Glomerular visceral epithelial cell (primary cell): ENCODE measurements around the gene STMN1.
A peak's percentile ranks its signal among the peaks of the same experiment; 100 is the strongest.

Experiments used
- DNase-seq: peaks from one replicate; pipeline ENCODE4 v3.0.0-alpha.2; 2016; ENCODE audit errors: extremely low spot score

STMN1 gene

DNA sequence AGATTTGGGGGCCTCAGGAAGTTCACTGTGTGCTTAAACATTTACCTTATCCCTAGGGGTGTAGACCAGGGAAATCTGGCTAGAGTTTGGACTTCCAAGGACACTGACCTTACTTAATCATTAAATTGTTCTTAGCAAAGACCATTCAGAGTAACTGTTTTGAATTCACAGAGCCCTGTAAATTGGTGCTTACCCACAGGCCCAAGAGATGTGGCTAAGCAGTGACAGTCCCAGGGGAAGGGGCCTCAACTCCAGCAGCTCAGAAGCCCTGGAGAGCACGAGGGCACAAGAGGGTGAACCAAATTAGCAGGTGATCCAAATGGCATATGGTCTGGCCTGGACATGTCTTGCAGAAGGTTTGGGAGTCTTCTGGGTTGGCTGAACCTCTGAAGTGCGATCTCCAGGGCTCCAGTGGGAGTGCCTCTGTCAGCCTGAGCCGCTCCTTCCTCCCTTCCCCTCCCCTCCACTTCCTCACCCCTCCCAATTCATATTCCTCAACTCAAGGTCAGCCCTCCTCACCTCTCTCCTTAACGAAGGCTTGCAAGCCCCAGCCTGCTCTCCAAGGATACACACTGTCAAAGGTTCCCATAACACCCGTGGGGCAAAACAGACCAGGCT is 35.0 kb downstream of the STMN1 start:
- DNase-seq, result no peak

DNA sequence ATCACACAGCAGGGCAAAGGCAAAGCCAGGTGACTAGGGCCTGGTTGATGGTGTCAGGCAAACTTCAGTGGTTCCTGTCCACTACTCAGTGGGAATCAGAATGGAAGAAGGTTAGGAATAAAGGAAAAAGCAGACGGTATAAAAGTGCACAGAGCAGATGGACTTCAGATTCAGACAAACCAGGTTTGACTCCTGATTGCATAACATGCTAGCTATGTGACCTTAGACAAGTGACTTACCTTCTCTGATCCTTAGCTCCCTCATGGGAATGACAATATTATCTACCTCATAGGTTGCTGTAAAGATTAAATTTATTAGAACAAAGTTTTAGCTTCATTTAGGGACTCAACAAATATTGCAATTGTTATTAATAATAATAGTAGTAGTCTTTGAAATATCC is 35.6 kb downstream of the STMN1 start:
- DNase-seq, result no peak

DNA sequence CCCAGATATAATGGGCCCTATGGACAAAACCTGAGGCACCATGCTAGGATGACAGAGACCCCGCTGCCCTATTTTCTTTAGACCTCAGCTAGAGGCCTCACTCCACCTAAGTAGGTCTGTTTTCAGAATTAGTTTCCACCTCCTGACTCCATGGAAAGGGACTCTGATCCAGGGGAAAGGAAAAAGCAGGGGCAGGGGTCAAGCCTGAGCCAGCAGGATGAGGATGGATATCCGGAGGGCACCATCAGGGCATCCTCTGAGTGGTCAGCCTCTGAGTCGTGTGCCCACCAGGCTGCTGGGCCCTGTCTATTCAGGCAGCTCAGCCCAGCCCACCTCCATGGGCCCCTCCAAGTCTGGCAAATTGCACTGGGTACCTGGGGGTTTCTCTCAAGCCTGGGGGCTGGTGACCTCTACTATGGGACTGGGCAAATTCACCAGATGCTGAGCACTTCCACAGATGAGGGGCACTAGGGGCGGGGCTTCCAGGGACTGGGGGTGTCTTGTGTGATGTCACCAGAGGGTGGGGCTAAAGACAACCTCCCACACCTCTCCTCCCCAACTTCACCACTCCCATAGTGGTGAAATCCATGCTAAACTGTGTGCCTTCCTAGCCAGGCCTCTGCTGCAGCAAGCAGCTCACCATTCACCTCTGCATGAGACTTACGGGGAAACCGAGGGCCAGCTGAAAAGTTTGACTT is 36.2 kb downstream of the STMN1 start:
- no peak for DNase-seq

DNA sequence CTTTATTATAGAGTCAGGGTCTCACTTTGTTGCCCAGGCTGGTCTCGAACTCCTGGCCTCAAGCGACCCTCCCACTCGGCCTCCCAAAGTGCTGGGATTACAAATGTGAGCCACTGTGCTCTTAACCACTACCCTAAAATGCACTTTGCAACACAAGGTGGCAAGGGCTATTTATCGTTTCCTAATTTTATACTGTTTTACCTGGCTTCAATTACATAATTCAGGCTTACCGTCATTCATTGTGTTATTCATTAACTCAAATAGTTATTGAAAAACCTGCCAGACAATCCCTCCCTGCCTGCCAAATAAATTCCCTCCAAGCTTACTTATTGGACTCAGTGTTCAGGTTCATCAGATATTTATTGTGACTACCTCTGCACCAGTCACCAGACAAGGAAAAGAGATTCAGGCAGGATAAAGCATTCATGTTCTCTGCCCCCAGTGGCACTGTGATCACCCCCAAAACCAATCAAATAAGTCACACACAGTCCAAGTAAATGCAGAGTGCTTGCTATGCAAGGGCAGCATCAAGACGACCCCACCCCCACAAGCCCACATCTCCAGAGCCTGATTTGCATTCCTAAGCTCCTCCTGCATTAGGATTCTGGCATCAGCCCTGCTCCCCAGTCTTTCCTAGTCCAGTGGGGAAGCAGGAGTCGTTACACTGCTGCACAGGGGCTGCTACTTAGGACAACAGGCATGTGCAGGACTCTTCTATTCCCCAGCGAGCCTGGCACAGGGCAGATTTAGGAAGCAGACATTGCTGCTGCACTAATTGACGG is 38.8 kb downstream of the STMN1 start:
- peak; percentile 25 for DNase-seq

DNA sequence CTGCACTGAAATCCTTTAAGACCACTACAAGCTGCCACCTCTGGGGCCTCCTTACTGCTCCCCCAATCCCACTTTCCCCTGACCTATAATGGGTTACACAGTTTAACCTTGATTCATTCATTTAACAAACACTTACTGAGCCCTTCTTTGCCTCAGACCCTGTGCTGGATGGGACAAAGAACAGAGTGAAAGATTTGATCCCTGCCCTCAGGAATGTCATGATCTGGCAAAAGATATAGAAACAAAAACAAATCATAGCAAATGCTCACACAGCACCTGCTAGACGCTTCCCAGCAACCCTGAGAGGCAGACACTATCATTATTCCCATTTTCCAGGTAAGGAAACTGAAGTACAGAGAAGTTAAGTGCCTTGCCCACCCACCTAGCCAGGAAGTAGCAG is 39.9 kb downstream of the STMN1 start:
- no peak for DNase-seq

DNA sequence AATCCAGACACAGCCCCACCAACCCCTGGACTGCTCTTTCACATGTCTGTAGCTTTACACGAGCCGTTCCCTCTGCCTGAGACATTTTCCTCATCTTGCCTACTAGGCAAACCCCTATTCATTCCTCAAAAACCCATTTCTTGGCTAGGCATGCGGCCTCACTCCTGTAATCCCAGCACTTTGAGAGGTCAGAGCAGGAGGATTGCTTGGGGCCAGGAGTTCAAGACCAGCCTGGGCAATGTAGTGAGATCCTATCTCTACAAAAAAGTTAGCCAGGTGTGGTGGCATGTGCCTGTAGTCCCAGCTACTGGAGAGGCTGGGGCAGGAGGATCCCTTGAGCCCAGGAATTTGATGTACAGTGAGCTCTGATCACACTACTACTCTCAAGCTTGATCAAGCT is 41.8 kb downstream of the STMN1 start:
- DNase-seq, result no peak

DNA sequence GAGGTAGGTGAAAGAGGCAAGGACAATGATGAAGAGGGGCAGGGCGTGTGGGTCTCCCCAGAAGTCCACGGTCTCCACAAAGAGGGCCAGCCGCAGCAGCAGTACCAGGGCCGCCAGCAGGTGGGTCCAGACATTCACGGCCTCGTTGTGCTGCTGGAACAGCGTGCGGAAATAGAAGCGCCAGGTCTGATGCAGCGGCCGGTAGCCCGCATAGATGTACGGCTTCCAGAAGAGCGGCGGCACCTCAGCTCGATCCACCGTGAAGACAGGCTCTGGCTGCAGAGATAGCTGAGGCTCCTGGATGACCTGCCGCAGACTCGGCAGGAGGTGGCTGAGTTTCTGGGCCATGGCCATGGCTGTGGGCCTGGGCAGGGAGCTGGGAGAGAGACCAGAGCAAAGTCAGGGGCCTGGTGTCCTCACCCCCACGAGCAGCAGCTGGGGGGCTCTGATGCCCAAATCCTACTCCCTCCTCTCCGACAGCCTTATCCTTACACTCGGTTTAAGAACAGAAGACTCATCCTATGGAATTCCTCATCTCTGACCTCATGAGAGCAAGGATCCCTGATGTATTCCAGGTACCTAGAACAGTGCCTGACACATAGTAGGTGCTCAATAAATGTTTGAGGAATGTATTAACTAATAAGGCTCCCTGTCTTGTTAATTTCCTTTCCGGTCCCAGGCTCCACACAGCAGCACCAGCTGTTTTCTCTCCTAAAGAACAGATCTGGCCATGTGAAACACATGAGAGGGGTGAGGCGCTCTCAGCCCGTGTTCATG is 42.5 kb downstream of the STMN1 start:
- DNase-seq, result no peak

DNA sequence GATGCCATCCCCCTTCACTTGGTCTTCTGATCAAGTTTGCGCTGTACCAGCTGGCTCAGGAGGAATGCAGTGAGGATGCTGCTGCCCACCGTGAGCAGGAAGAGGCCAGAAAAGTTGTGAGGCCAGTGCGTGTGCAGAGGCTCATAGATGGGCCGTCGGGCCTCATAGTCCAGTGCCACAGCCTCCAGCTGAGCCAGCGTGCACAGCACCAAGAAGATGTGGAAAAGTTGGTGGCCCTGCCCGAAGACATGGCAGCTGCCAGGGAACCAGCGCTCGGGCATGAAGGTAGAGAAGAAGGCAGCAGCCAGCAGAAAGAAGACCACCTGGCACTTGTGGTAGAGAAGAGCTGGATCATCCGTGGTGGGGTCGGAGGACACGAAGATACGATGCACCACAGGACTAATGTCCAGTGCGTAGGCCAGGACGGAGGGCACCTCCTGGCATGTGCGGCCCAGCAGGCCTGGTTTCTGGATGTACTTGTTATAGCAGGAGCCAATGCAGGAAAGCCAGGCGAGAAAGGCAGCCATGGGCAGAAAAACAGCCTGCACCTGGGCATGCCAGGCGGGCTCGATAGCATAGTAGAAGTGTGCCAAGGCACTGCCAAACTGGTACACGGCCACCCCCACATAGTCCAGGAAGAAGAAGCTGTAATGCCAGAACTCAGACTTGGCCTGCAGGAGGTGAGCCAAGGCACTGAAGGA is 43.3 kb downstream of the STMN1 start:
- DNase-seq, result no peak

DNA sequence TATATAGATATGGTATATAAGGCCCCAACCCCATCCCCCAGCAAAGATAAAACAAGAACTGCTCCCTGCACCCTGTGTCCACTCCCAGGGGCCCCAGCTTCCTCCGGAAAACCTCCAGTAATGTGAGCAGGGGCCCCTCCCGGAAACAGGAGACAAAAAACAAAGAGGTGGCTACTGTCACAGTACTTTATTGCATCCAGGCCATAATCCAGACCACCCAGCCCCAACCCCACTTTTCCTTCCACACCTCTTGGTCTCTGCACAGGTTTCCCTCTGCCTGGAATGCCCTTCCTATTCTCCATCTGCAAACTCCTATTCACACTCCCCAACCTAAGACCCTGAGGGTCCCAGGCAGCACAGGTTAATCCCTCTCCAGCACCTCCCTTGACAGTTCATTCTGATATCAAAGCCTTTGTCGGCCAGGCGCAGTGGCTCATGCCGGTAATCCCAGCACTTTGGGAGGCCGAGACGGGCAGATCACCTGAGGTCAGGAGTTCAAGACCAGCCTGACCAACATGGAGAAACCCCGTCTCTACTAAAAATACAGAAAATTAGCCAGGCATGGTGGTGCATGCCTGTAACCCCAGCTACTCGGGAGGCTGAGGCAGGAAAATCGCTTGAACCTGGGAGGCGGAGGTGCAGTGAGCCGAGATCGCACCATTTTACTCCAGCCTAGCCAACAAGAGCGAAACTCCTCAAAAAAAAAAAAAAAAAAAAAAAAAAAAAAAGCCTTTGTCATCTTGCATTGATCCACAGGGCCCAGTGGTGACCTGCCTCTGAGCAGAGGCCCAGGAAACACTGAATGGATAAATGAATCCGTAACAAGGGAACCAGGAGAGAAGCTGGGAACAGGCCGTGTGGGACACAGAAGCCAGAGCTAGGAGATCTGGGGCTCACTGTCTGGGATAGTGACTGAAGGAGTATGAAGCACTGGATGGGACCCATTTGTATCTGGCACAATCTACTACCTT is 44.6 kb downstream of the STMN1 start:
- DNase-seq, result no peak

DNA sequence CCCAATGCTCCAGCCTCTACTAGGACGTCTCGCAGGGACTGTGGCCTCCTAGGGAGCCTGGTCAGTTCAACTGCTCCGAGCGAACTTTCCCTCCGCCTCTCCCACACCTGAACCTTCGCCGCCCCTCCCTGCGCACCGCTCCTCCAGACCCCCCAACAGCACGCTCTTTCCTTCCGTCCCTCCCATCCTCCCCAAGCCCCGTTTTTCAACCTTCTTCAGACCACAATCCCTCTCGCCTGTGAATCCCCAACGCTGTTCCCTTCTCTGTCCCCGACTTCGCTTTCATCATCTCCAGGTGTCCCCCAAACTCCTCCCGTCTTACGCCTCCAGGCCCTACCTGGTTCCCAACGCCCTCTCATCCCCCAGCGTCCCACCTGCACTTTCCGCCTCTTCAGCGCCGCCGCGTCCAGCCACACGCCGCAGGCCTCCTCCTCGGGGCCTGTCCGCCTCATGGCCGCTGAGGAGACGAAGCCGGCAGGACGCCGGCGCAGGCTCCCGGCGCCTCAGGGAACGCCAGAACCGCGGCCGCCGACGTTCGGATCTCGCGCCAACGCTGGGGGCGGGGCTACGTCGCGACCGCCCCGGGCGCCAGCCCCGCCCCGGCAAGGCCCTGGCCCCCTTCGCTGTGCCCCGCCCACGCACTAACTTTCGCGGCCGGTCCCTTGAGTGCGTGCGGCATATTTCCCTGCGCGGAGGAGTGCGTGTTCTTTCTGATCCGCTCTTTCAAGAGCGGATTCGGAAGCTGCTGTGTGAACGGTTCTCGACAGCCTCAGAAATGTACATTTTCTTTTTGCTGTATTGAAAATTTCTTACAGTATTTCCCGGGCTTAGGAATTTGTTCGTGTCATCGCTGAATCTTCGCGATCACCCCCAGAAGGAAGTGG is 47.1 kb downstream of the STMN1 start, which contains the start of gene AUNIP:
AUNIP (minus strand) TSS at position 552 of the 884 bp plus-strand sequence; CDS start at position 452, 100 bp downstream.
- peak; percentile 90 for DNase-seq

DNA sequence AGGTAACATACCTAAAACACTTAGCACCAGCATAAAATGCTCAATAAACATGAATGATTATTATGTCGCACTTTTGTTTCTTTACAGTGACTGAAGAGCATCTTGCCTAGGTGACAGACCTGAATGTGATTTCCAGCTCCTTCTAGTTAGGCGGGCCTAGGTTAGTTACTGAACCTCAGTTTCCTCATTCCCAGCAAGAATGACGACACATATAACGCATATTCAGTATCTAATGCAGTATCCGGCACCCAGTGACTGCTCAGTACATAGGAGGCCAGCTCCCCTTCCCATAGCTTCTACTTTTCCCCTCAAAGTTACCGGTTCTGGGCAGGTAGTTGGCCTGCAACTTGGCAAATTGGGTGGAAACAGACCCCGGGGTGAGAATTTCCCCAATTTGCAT is 47.7 kb downstream of the STMN1 start:
- DNase-seq, result no peak

DNA sequence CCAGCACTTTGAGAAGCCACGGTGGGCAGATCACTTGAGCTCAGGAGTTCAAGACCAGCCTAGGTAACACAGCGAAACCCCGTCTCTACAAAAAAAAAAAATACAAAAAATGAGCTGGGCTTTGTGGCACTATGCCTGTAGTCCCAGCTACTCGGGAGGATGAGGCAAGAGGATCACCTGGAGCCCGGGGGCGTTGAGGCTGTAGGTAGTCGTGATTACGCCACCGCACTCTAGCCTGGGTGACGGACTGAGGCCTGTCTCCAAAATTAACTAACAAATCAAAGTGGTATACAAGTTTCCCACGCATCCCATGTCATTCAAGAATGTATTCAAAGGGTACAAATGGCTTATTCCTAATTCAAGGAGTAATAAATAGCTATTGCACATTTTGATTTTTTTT is 49.4 kb downstream of the STMN1 start:
- DNase-seq, result no peak

DNA sequence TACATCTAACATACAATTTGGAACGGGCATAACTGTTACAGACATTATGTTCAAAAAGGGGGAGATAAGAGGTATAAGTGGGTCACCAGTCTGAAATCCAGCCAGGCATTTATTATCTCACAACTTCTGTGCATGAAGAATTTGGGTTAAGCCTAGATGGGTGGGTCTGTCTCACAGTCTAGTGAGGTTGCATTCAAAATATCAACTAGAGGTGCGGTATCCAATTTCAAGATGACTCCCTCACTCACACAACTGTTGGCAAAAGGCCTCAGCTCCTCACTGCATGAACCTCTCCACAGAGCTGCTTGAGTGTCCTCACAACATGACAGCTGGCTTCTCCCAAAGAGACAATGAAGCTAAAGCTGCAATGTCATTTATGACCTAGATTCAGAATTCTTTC is 51.7 kb downstream of the STMN1 start:
- DNase-seq, result no peak
